ENCODE data around the gene SPEM2.
"Not testable (repeated sequence)": the region's sequence is repeated elsewhere in the genome, so short reads cannot be mapped to it uniquely, and the experiment has no call there.

SPEM2 gene

DNA sequence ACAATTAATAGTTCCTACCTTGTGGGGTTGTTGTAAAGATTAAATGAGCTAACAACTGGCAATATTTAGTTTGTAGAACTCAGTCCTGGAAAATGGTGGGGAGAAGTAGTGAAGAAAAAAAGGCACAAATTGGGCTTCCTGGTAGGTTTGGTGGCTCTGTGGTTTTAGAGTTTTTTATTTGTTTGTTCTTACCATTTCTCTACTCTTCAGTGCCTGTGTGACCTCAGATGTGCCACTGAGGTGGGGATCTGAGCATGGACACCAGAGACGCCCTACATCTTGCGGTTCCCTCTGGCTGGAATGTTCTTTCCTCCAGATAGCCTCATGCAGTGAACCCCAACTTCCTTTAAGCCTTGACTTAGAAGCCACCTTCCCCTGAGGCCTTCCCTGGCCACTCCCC, 46.3 kb downstream of the SPEM2 start:
- no peak overlapping the region for H3K27ac ChIP-seq
- no peak for TF ChIP-seq CTCF (conservative IDR thresholded peaks at IDR 0.05)
- TF ChIP-seq ZFX (IDR thresholded peaks at IDR 0.05) = no peak

GRCh38 chr17:7474767-7475166, 49.4 kb downstream of the SPEM2 start:
- not testable (repeated sequence) for H3K27ac ChIP-seq

GRCh38 chr17:7475764-7476422, 50.5 kb downstream of the SPEM2 start:
- no peak overlapping the region for H3K27ac ChIP-seq
- no peak for TF ChIP-seq CTCF (conservative IDR thresholded peaks at IDR 0.05)
- no peak for TF ChIP-seq ZFX (IDR thresholded peaks at IDR 0.05)

DNA sequence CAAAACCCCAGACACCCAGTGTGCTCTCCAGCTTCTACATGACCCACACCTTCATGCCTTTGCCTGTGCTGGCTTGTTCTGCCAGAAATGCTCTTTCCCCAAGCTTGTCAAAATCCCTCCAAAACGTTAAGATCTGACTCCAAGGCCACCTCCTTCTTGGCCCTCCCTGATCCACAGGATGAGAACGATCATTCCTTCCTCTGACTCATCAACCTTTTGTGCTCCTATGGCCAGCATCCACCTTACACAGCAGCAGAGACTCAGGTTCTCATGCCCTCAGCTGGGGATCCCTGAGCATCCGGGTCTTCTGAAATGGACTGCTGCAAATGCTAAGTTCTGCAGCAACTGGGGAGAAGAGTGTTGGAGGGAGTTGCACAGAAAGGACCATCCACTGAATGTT, 51.1 kb downstream of the SPEM2 start:
- no peak overlapping the region for H3K27ac ChIP-seq
- no peak for TF ChIP-seq ZFX (IDR thresholded peaks at IDR 0.05)
- no peak for TF ChIP-seq CTCF (conservative IDR thresholded peaks at IDR 0.05)

DNA sequence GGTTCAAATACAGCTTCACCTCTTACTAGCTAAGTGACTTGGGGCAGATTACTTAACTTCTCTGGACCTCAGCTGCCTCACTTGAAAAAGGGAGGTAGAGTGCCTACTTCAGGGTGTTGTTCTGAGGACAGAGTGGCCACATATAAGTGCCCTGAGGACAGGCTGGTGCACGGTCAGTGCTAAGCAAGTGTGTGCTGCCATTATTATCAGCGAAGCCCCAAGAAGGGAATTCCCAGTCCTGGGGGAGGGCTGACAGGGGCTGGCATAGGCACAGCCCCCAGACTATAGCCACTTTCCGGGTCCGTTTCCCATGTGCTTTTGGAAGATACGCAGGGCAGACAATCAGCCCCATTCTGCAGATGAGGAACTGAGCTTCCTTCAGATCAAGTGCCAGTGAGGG, 51.5 kb downstream of the SPEM2 start:
- TF ChIP-seq ZFX (IDR thresholded peaks at IDR 0.05) = no peak
- H3K27ac ChIP-seq = no peak overlapping the region

Measured in C4-2B (cell line).